Astrocyte of the cerebellum (primary cell): ENCODE results near the gene MTCL1.
A peak's percentile ranks its signal among the peaks of the same experiment; 100 is the strongest.

Source experiments
- DNase-seq: peaks from one replicate; pipeline ENCODE4 v3.0.0-alpha.2; 2011; ENCODE audit warnings: low read depth
- H3K4me3 ChIP-seq: 2 replicates; pipeline ENCODE4 v1.5.1; 2011; ENCODE audit warnings: mild to moderate bottlenecking, low read depth, low read length, moderate library complexity
- in situ Hi-C: cut with HindIII; loops from 2 replicates; pipeline ENCODE4 v1.10.0; 2017; ENCODE audit warnings: low sequenced_read_pairs
- TF ChIP-seq, protein P1 (sequence below): IDR thresholded peaks from 2 replicates; pipeline ENCODE4 v1.5.1; 2012; ENCODE audit warnings: low read length, low read depth, moderate library complexity, mild to moderate bottlenecking; ENCODE audit errors: missing control alignments

Gene MTCL1

GRCh38 chr18:8745355-8746014, 40.1 kb downstream of the MTCL1 start:
- DNase-seq, result no peak
- in situ Hi-C loops, result loop anchor here (5.0 kb wide), 1 partner anchor 48 kb away; no protein-coding TSS in a partner anchor
- no peak overlapping the region for H3K4me3 ChIP-seq
- TF ChIP-seq, protein P1, sequence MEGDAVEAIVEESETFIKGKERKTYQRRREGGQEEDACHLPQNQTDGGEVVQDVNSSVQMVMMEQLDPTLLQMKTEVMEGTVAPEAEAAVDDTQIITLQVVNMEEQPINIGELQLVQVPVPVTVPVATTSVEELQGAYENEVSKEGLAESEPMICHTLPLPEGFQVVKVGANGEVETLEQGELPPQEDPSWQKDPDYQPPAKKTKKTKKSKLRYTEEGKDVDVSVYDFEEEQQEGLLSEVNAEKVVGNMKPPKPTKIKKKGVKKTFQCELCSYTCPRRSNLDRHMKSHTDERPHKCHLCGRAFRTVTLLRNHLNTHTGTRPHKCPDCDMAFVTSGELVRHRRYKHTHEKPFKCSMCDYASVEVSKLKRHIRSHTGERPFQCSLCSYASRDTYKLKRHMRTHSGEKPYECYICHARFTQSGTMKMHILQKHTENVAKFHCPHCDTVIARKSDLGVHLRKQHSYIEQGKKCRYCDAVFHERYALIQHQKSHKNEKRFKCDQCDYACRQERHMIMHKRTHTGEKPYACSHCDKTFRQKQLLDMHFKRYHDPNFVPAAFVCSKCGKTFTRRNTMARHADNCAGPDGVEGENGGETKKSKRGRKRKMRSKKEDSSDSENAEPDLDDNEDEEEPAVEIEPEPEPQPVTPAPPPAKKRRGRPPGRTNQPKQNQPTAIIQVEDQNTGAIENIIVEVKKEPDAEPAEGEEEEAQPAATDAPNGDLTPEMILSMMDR, result no peak

GRCh38 chr18:8747440-8747937, 42.1 kb downstream of the MTCL1 start:
- in situ Hi-C loops, result loop anchor here (5.0 kb wide), 1 partner anchor 50 kb away; no protein-coding TSS in a partner anchor
- TF ChIP-seq, protein P1, result no peak
- no peak overlapping the region for H3K4me3 ChIP-seq
- no peak for DNase-seq

DNA sequence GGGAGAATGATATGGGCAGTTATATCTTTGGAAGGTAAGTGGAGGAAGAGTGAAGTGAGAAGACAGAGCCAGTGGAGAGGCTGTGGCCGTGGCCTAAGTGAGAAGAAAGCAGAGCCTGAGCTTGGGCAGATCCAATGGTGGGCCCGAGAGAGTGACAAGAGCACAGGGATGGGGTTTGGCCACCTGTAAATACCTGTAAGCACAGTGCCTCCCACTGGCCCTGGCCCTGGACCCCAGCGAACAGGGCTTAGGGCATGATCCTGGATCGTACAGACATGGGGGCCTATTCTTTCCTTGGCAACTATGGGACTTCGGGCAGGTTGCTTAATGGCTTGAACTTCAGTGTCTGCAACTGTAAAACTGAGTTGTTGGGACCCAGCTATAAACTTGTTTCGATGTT, 44.1 kb downstream of the MTCL1 start:
- no peak for DNase-seq
- in situ Hi-C loops, result loop anchor here (5.0 kb wide), 1 partner anchor 52 kb away; no protein-coding TSS in a partner anchor
- TF ChIP-seq, protein P1, result no peak
- H3K4me3 ChIP-seq, result no peak overlapping the region

DNA sequence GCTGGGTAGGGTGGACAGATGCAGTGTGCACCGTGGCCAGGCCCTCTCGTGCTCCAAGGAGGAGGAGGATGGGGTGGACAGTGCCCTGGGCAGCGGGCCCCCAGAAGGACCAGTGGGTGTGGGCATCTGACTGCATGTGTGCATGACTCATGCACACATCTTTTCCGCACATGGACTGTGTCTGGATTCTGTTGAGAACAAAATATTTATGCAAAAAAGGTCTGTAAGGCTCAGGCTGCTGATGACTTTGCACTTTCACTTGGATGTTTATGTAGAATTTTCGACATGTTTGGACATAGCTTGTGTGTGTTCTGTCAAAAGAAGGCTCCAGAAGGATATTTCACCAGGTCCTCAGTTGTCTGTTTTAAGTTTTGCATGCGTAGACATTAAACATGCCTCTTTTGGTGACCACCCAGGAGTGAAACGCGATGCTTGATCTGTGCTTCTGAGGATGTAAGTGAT, 45.6 kb downstream of the MTCL1 start:
- TF ChIP-seq, protein P1, result no peak
- peak; percentile 60 for DNase-seq
- in situ Hi-C loops, result no loop called here
- no peak overlapping the region for H3K4me3 ChIP-seq

- DNase-seq, result no peak
- in situ Hi-C loops, result no loop called here
- TF ChIP-seq, protein P1, result no peak
- no peak overlapping the region for H3K4me3 ChIP-seq
These were observed 46.3 kb downstream of the MTCL1 start for GRCh38 chr18:8751692-8752091.

DNA sequence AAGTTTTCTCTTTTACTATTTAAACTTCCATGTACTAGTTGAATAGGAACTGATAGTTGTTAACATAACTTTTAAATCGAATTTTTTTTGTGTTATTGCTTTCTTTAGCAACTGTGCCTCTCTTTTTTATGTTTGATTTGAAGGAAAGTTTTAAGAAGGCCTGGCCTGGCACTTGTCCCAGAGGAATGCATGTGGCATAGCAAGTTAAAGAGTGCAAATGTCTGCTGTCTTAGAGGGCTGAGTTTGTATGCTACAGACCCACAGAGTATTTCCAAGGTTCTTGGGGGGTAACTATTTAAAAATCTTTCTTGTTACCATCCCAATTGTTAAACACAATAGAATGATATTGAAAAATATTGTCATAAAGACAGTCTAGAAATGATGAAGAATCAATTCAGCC, 47.0 kb downstream of the MTCL1 start:
- H3K4me3 ChIP-seq, result no peak overlapping the region
- no peak for DNase-seq
- TF ChIP-seq, protein P1, result no peak
- in situ Hi-C loops, result no loop called here
